HepG2 (cell line): ENCODE measurements around the gene PANK1. TPM values are rescaled to one million over a fixed set of nuclear protein-coding genes. Genes with fewer than 3 reads are reported as not detected.

ENCODE experiments used
- ATAC-seq: fragments of 200-7000 bp; cut with Tn5 transposase; 3 replicates; pipeline ENCODE4 v1.9.1; 2020; ENCODE audit warnings: mild to moderate bottlenecking, moderate library complexity
- BruUV-seq: library from RNA; stranded (reverse); fragments of 400-500 nt; replicated peaks from 2 replicates; lab custom pipeline; 2021; lab: Mats Ljungman, UMichigan
- CTCF ChIA-PET: fragments of 300-600 bp; formaldehyde crosslinking; extraction: SDS; loops from one replicate; lab custom pipeline; 2021; ENCODE audit warnings: low total read pairs, inconsistent platforms, low intra/inter-chr PET ratio; lab: Yijun Ruan, JAX
- POLR2A ChIA-PET: fragments of 350-600 bp; sonication (Branson Sonifier 250); formaldehyde crosslinking; loops from one replicate; lab custom pipeline; 2020; ENCODE audit warnings: antibody characterized with exemption, inconsistent platforms; lab: Yijun Ruan, JAX
- DNase-seq: peaks from one replicate; pipeline ENCODE4 v3.0.0-alpha.2; 2015; ENCODE audit warnings: low spot score
- FAIRE-seq: peaks from 3 replicates; lab custom pipeline; 2011; peaks lifted over from hg19 to GRCh38; lab: Jason Lieb, UNC
- H2AFZ ChIP-seq: one replicate; pipeline ENCODE4 v1.6.1; 2011; ENCODE audit warnings: low read length, inconsistent platforms
- H3K27ac ChIP-seq: fragments of 300-600 bp; 3 replicates; pipeline ENCODE4 v1.8.0; 2011; ENCODE audit warnings: mixed run types, mild to moderate bottlenecking, mixed read lengths, low read length, inconsistent platforms; ENCODE audit not compliant: insufficient read depth; ENCODE audit errors: extremely low read length
- H3K27me3 ChIP-seq, 2 experiments: fragments of 200-600 bp in 1 of 2; 2 replicates in 1 of 2; 3 replicates in 1 of 2; pipeline versions ENCODE4 v1.6.0 to v1.8.0; 2011; ENCODE audit warnings: low read length in 2 of 2, mild to moderate bottlenecking in 2 of 2, moderate library complexity in 2 of 2, inconsistent platforms in 1 of 2; ENCODE audit not compliant: insufficient read depth in 2 of 2, control insufficient read depth in 1 of 2
- H3K36me3 ChIP-seq, 2 experiments: fragments of 200-600 bp in 1 of 2; replicated peaks in 1 of 2; 2 replicates in 1 of 2; 3 replicates in 1 of 2; pipeline versions ENCODE4 v1.5.1 to v1.8.0; 2011; ENCODE audit warnings: low read length in 2 of 2, inconsistent platforms in 1 of 2; ENCODE audit not compliant: insufficient read depth in 2 of 2, control insufficient read depth in 1 of 2
- H3K4me1 ChIP-seq: 2 replicates; pipeline ENCODE4 v1.5.1; 2012; ENCODE audit warnings: low read length, inconsistent platforms; ENCODE audit not compliant: insufficient read depth
- H3K4me2 ChIP-seq: 2 replicates; pipeline ENCODE4 v1.6.0; 2011; ENCODE audit warnings: low read depth, low read length, inconsistent platforms
- H3K4me3 ChIP-seq, 3 experiments: fragments of 200-600 bp in 1 of 3; sonication (generic), shearing (Covaris generic) in 1 of 3; replicated peaks in 1 of 3; 2 replicates each; pipeline ENCODE4 v1.5.1; 2011 to 2016; ENCODE audit warnings: low read length in 3 of 3, inconsistent platforms in 2 of 3, low read depth in 2 of 3, mild to moderate bottlenecking in 2 of 3, control low read depth in 1 of 3, mixed read lengths in 1 of 3; ENCODE audit not compliant: insufficient read depth in 1 of 3
- H3K79me2 ChIP-seq: one replicate; pipeline ENCODE4 v1.6.1; 2011; ENCODE audit warnings: low read length, inconsistent platforms; ENCODE audit not compliant: insufficient read depth
- H3K9ac ChIP-seq: 2 replicates; pipeline ENCODE4 v1.6.0; 2011; ENCODE audit warnings: mild to moderate bottlenecking, low read depth, low read length, inconsistent platforms; ENCODE audit not compliant: insufficient read depth
- H3K9me3 ChIP-seq: 2 replicates; pipeline ENCODE4 v1.5.1; 2012; ENCODE audit warnings: mild to moderate bottlenecking, low read length
- H4K20me1 ChIP-seq: 2 replicates; pipeline ENCODE4 v1.6.0; 2011; ENCODE audit warnings: inconsistent platforms, mild to moderate bottlenecking, low read length, moderate library complexity; ENCODE audit not compliant: insufficient read depth
- CC2D1A ChIP-seq: sonication (generic); formaldehyde crosslinking; IDR thresholded peaks from 2 replicates; pipeline ENCODE4 v1.8.1; 2023; ENCODE audit warnings: mild to moderate bottlenecking, missing genetic modification reagents
- ELF4 ChIP-seq: sonication (generic); formaldehyde crosslinking; IDR thresholded peaks from 2 replicates; pipeline ENCODE4 v1.5.0; 2020; ENCODE audit warnings: missing genetic modification reagents, mild to moderate bottlenecking, moderate library complexity, borderline replicate concordance
- GATA4 ChIP-seq: sonication (generic); IDR thresholded peaks from 2 replicates; pipeline ENCODE4 v1.6.1; 2016; ENCODE audit warnings: antibody characterized with exemption, low read depth, borderline replicate concordance
- HMGA1 ChIP-seq: sonication (generic); formaldehyde crosslinking; conservative IDR thresholded peaks from 2 replicates; pipeline ENCODE4 v1.4.0; 2020; ENCODE audit warnings: missing genetic modification reagents
- HNF4A ChIP-seq: sonication (generic); formaldehyde crosslinking; IDR thresholded peaks from 2 replicates; pipeline ENCODE4 v1.4.0; 2020; ENCODE audit warnings: missing genetic modification reagents
- HOXA3 ChIP-seq: sonication (generic); formaldehyde crosslinking; IDR thresholded peaks from 2 replicates; pipeline ENCODE4 v1.5.0; 2020; ENCODE audit warnings: missing genetic modification reagents
- IRX3 ChIP-seq: sonication (generic); formaldehyde crosslinking; IDR thresholded peaks from 2 replicates; pipeline ENCODE4 v1.8.1; 2023; ENCODE audit warnings: mild to moderate bottlenecking, low read depth, missing genetic modification reagents, borderline replicate concordance
- PHF20 ChIP-seq: sonication (generic); formaldehyde crosslinking; IDR thresholded peaks from 2 replicates; pipeline ENCODE4 v1.5.0; 2020; ENCODE audit warnings: mild to moderate bottlenecking, missing genetic modification reagents
- RBFOX2 ChIP-seq: fragments of 200-400 bp; formaldehyde crosslinking; IDR thresholded peaks from 2 replicates; pipeline ENCODE4 v1.6.1; 2017; ENCODE audit warnings: low read depth, mild to moderate bottlenecking, low read length
- ZNF329 ChIP-seq: sonication (generic); formaldehyde crosslinking; IDR thresholded peaks from 2 replicates; pipeline ENCODE4 v1.9.0; 2021; ENCODE audit warnings: low read depth, mild to moderate bottlenecking, missing genetic modification reagents
- WGBS: methylation state at CpG from one replicate; pipeline ENCODE4 v1.1.6; 2017; ENCODE audit warnings: low lambda C conversion rate; 5-methylcytosine and 5-hydroxymethylcytosine counted together
- in situ Hi-C: cut with HindIII; loops from 2 replicates; pipeline ENCODE4 v1.10.0; 2017; ENCODE audit warnings: low pct_unique_long_range_greater_than_20kb; ENCODE audit not compliant: extremely low pct_ligation_motif_present
- intact Hi-C: fragments of 100-400 bp; cut with micrococcal nuclease; formaldehyde crosslinking; loops from one replicate; pipeline ENCODE4 v1.10.0; 2022; ENCODE audit not compliant: unreplicated experiment
- polyA plus RNA-seq, 8 experiments: library from polyadenylated mRNA; depleted of rRNA in 3 of 8; stranded (reverse) in 7 of 8; unstranded in 1 of 8; fragments of >200 nt; fragmentation: Illumina TruSeq in 4 of 8; extraction: Trizol in 4 of 8; gene quantifications; 2 replicates each; pipeline versions ENCODE4 v1.2.1 to v1.2.3, GENCODE V29; 2011 to 2016; ENCODE audit warnings: low read depth in 4 of 8, missing spikeins in 1 of 8, mixed read lengths in 1 of 8; ENCODE audit not compliant: insufficient read depth in 1 of 8
- total RNA-seq, 5 experiments: library from RNA; depleted of rRNA; stranded (reverse); fragments of >200 nt; fragmentation: Illumina TruSeq; extraction: Trizol; gene quantifications; 2 replicates each; pipeline ENCODE4 v1.2.3, GENCODE V29; 2016; ENCODE audit warnings: low read depth in 1 of 5
- TF ChIP-seq, protein P1 (sequence below): sonication (generic); formaldehyde crosslinking; IDR thresholded peaks from 2 replicates; pipeline ENCODE4 v1.9.0; 2021; ENCODE audit warnings: missing genetic modification reagents, borderline replicate concordance
- TF ChIP-seq, protein P2 (sequence below): IDR thresholded peaks from 2 replicates; pipeline ENCODE4 v1.6.1; 2016

The PANK1 gene
- total and polyA plus RNA-seq, 2 of the 13 experiments (the other 11 are each of a cell fraction or from before 2014, with no cell fraction given) = 18.2 to 33.3 TPM

GRCh38 chr10:89602919-89603318 lies 42.1 kb downstream of the PANK1 start:
- Histone ChIP-seq H3K9me3 (no peaks in the 10 kb centered on the region), H3K27me3 (no peaks in the 10 kb centered on the region), H4K20me1 (no peaks in the 10 kb centered on the region), H3K27ac (no peak overlapping the region), H3K79me2 (peaks cover 4% of the 10 kb centered on the region), H3K4me2 (no peak overlapping the region), H3K4me1 (peaks cover 15% of the 10 kb centered on the region), H3K9ac (no peak overlapping the region), H3K36me3 (peaks cover 9 to 57% of the 10 kb centered on the region in 2 experiments), H2AFZ (no peak overlapping the region), H3K4me3 (no peak overlapping the region)
- DNase-seq (no peak), FAIRE-seq (no peak), ATAC-seq (no peak)
- 98% methylated on average over 2 of the region's 2 CpGs for WGBS
- no peak for TF ChIP-seq PHF20 (CRISPR knock-in tag)
- TF ChIP-seq ZNF329 = no peak
- TF ChIP-seq RBFOX2 = no peak
- TF ChIP-seq, protein P1, sequence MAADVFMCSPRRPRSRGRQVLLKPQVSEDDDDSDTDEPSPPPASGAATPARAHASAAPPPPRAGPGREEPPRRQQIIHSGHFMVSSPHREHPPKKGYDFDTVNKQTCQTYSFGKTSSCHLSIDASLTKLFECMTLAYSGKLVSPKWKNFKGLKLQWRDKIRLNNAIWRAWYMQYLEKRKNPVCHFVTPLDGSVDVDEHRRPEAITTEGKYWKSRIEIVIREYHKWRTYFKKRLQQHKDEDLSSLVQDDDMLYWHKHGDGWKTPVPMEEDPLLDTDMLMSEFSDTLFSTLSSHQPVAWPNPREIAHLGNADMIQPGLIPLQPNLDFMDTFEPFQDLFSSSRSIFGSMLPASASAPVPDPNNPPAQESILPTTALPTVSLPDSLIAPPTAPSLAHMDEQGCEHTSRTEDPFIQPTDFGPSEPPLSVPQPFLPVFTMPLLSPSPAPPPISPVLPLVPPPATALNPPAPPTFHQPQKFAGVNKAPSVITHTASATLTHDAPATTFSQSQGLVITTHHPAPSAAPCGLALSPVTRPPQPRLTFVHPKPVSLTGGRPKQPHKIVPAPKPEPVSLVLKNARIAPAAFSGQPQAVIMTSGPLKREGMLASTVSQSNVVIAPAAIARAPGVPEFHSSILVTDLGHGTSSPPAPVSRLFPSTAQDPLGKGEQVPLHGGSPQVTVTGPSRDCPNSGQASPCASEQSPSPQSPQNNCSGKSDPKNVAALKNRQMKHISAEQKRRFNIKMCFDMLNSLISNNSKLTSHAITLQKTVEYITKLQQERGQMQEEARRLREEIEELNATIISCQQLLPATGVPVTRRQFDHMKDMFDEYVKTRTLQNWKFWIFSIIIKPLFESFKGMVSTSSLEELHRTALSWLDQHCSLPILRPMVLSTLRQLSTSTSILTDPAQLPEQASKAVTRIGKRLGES (CRISPR knock-in tag) = no peak
- TF ChIP-seq HMGA1 = no peak
- TF ChIP-seq CC2D1A (CRISPR knock-in tag) = no peak
- TF ChIP-seq, protein P2, sequence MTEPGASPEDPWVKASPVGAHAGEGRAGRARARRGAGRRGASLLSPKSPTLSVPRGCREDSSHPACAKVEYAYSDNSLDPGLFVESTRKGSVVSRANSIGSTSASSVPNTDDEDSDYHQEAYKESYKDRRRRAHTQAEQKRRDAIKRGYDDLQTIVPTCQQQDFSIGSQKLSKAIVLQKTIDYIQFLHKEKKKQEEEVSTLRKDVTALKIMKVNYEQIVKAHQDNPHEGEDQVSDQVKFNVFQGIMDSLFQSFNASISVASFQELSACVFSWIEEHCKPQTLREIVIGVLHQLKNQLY = no peak
- no peak for TF ChIP-seq ELF4 (CRISPR knock-in tag)
- no peak for TF ChIP-seq IRX3 (CRISPR knock-in tag)
- no peak for TF ChIP-seq HNF4A (CRISPR knock-in tag)
- no peak for TF ChIP-seq HOXA3 (CRISPR knock-in tag)
- no peak for TF ChIP-seq GATA4
- intact Hi-C loops (no loop called here), in situ Hi-C loops (no loop called here)
- ChIA-PET CTCF (no interaction called here), POLR2A (interaction anchor here (1.3 kb wide), 1 partner anchor 41 kb away, joined by 4 read pairs; no protein-coding TSS in a partner anchor)
- no TSS peak for BruUV-seq
